ENCODE data around the gene TEKT4. TPM values are rescaled to one million over a fixed set of nuclear protein-coding genes. Genes with fewer than 3 reads are reported as not detected.
"Not testable (repeated sequence)": the region's sequence is repeated elsewhere in the genome, so short reads cannot be mapped to it uniquely, and the experiment has no call there.

TEKT4 gene
- total RNA-seq, 1 donor from 2014 or later, result not detected

DNA sequence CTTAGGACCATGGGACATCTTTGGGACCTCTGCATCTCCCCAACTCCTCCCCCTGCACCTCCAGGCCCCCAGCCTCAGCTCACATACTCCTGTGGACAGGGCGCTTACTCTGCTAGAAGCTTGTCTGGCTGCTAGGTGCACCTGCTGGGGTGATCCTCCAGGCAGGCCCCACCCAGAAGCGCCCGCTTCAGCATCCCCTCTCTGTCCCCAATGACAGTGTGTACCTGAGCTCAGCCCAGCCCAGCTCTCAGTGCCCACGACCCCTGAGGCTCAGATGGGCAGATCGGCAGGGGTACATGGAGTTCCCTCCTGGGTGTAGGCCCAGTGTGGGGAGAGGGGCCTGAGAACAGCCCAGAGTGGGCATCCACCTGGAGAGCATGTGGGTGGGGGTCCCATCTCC lies 5.9 kb downstream of the TEKT4 start:
- no peaks in the 10 kb centered on the region for H3K36me3 ChIP-seq (ENCODE audit: control insufficient read depth, insufficient read depth, low read length)
- DNase-seq (ENCODE audit: low read depth), result no peak
- TF ChIP-seq, protein P1, sequence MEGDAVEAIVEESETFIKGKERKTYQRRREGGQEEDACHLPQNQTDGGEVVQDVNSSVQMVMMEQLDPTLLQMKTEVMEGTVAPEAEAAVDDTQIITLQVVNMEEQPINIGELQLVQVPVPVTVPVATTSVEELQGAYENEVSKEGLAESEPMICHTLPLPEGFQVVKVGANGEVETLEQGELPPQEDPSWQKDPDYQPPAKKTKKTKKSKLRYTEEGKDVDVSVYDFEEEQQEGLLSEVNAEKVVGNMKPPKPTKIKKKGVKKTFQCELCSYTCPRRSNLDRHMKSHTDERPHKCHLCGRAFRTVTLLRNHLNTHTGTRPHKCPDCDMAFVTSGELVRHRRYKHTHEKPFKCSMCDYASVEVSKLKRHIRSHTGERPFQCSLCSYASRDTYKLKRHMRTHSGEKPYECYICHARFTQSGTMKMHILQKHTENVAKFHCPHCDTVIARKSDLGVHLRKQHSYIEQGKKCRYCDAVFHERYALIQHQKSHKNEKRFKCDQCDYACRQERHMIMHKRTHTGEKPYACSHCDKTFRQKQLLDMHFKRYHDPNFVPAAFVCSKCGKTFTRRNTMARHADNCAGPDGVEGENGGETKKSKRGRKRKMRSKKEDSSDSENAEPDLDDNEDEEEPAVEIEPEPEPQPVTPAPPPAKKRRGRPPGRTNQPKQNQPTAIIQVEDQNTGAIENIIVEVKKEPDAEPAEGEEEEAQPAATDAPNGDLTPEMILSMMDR (IDR thresholded peaks at IDR 0.05; ENCODE audit: insufficient read depth, low read length, poor library complexity, severe bottlenecking), result no peak
- no peak overlapping the region for H3K4me3 ChIP-seq (ENCODE audit: low read depth, low read length)
- H3K27me3 ChIP-seq (ENCODE audit: control insufficient read depth, insufficient read depth, low read length), result peaks cover 12% of the 10 kb centered on the region

- H3K27me3 ChIP-seq (ENCODE audit: control insufficient read depth, insufficient read depth, low read length); H3K4me3 ChIP-seq (ENCODE audit: low read depth, low read length); H3K36me3 ChIP-seq (ENCODE audit: control insufficient read depth, insufficient read depth, low read length); DNase-seq (ENCODE audit: low read depth): not testable (repeated sequence)
Measured at GRCh38 chr2:94878575-94878974, 7.3 kb downstream of the TEKT4 start.

DNA sequence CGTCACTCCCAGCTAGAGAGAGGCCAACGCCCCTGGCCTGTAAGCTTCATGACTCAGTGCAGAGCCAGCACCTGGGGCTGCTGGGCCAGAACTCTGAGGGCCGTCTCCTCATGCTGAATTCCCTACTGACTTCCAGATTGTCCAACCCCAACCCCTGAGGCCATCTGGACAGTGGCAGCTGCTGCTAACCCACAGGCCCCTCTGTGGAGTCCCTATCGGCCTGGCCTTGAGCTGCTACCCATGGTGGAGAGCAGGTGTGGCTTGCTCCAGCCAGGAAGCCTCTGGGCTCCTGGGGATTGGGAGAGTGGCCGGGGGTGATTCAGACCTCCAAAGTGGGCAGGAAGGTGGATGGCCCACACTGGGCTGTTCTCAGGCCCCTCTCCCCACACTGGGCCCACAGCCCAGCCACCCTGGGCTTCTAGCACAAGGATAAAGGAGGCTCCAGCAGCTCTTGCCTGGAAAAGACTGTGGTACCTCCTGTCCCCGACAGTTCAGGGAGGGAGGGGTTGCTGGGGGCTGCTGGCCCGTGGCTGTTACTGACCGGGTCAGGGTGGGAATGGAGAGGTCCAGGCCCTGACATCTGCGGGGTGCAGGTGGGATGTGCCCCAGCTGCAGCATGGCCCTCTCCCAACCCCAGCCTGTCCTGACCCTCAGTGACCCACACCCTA lies 8.2 kb downstream of the TEKT4 start:
- Histone ChIP-seq H3K27me3 (ENCODE audit: control insufficient read depth, insufficient read depth, low read length) (peaks cover 2% of the 10 kb centered on the region), H3K36me3 (ENCODE audit: control insufficient read depth, insufficient read depth, low read length) (no peaks in the 10 kb centered on the region), H3K4me3 (ENCODE audit: low read depth, low read length) (no peak overlapping the region)
- no peak for DNase-seq (ENCODE audit: low read depth)
- TF ChIP-seq, protein P1 (IDR thresholded peaks at IDR 0.05; ENCODE audit: insufficient read depth, low read length, poor library complexity, severe bottlenecking), result no peak

DNA sequence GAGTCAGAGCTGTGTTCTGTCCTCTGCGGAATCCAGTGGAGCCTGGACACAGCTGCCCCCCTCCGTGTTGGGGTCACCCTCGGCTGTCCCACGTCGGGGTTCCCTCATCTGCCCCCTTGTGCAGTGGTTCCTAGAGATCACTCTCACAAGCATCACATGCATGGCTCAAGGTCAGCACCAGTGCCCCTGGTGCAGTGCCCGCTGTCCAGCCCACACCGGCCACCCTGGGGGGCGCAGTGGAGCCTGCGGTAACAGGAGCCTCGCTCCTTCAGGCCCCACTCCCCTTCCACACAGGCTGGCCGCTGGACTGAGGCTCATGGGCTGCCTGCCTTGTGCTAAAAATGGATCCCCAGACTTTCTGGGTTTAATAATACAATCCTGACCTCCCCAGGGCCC lies 8.8 kb downstream of the TEKT4 start:
- Histone ChIP-seq H3K4me3 (ENCODE audit: low read depth, low read length) (no peak overlapping the region), H3K36me3 (ENCODE audit: control insufficient read depth, insufficient read depth, low read length) (no peaks in the 10 kb centered on the region), H3K27me3 (ENCODE audit: control insufficient read depth, insufficient read depth, low read length) (no peaks in the 10 kb centered on the region)
- DNase-seq (ENCODE audit: low read depth), result no peak
- TF ChIP-seq, protein P1 (IDR thresholded peaks at IDR 0.05; ENCODE audit: insufficient read depth, low read length, poor library complexity, severe bottlenecking), result no peak

- Histone ChIP-seq H3K27me3 (ENCODE audit: control insufficient read depth, insufficient read depth, low read length) (no peaks in the 10 kb centered on the region), H3K4me3 (ENCODE audit: low read depth, low read length) (no peak overlapping the region), H3K36me3 (ENCODE audit: control insufficient read depth, insufficient read depth, low read length) (no peaks in the 10 kb centered on the region)
- no peak for DNase-seq (ENCODE audit: low read depth)
- TF ChIP-seq, protein P1 (IDR thresholded peaks at IDR 0.05; ENCODE audit: insufficient read depth, low read length, poor library complexity, severe bottlenecking), result no peak
Measured at GRCh38 chr2:94880507-94880906, 9.3 kb downstream of the TEKT4 start.

- no peaks in the 10 kb centered on the region for H3K36me3 ChIP-seq (ENCODE audit: control insufficient read depth, insufficient read depth, low read length)
- H3K27me3 ChIP-seq (ENCODE audit: control insufficient read depth, insufficient read depth, low read length), result no peaks in the 10 kb centered on the region
- DNase-seq (ENCODE audit: low read depth), result no peak
- no peak overlapping the region for H3K4me3 ChIP-seq (ENCODE audit: low read depth, low read length)
- TF ChIP-seq, protein P1 (IDR thresholded peaks at IDR 0.05; ENCODE audit: insufficient read depth, low read length, poor library complexity, severe bottlenecking), result no peak
Measured at GRCh38 chr2:94881070-94881469, 9.8 kb downstream of the TEKT4 start.

Data from kidney epithelial cell (primary cell).